ACC112 (cell line): ENCODE measurements around the gene CLDN19.

Experiments used
- H2AFZ ChIP-seq: fragments of 200-600 bp; sonication (generic); one replicate; pipeline ENCODE4 v1.6.0; 2017; ENCODE audit warnings: antibody characterized with exemption, low read length; ENCODE audit not compliant: unreplicated experiment
- H3K27ac ChIP-seq: fragments of 200-600 bp; sonication (generic); 2 replicates; pipeline ENCODE4 v1.5.1; 2014; ENCODE audit warnings: low read depth, mild to moderate bottlenecking, antibody characterized with exemption, low read length, moderate library complexity
- H3K27me3 ChIP-seq: fragments of 200-600 bp; sonication (generic); 2 replicates; pipeline ENCODE4 v1.6.1; 2014; ENCODE audit warnings: mild to moderate bottlenecking, antibody characterized with exemption, low read length, moderate library complexity, mixed read lengths; ENCODE audit not compliant: insufficient read depth
- H3K36me3 ChIP-seq: fragments of 200-600 bp; sonication (generic); 2 replicates; pipeline ENCODE4 v1.6.1; 2016; ENCODE audit warnings: mild to moderate bottlenecking, antibody characterized with exemption, low read length, moderate library complexity, mixed read lengths; ENCODE audit not compliant: insufficient read depth
- H3K4me1 ChIP-seq: fragments of 200-600 bp; sonication (generic); one replicate; pipeline ENCODE4 v1.6.1; 2016; ENCODE audit warnings: low read length, mixed read lengths; ENCODE audit not compliant: insufficient read depth, unreplicated experiment, control insufficient read depth
- H3K4me3 ChIP-seq: fragments of 200-600 bp; sonication (generic); 2 replicates; pipeline ENCODE4 v1.5.1; 2014; ENCODE audit warnings: mild to moderate bottlenecking, low read depth, low read length
- H3K79me2 ChIP-seq: fragments of 200-600 bp; sonication (generic); one replicate; pipeline ENCODE4 v1.6.0; 2016; ENCODE audit warnings: low read length; ENCODE audit not compliant: control insufficient read depth, unreplicated experiment, insufficient read depth

The CLDN19 gene

DNA sequence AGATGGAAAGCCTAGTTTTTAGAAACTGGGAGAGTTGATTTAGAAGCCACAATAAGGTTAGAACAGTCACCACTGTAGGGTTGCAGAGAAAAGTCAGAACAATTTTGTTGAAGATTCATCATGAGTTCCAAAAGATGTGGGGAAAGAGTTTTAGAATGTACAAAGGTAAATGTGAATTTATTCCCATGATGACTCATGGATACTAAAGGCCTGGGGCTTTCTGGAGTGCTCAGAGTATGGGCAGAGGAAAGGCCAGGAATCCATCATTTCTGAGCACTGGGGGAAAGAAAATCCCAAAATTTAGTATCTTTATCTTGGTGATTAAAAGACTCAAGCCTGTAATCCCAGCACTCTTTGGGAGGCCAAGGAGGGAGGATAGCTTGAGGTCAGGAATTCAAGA is 40.0 kb downstream of the CLDN19 start:
- no peaks in the 10 kb centered on the region for H3K4me1 ChIP-seq
- peaks cover 83% of the 10 kb centered on the region for H3K36me3 ChIP-seq
- H2AFZ ChIP-seq, result no peak overlapping the region
- H3K79me2 ChIP-seq, result peaks cover 46% of the 10 kb centered on the region
- no peak overlapping the region for H3K27ac ChIP-seq
- H3K27me3 ChIP-seq, result no peaks in the 10 kb centered on the region
- H3K4me3 ChIP-seq, result no peak overlapping the region

DNA sequence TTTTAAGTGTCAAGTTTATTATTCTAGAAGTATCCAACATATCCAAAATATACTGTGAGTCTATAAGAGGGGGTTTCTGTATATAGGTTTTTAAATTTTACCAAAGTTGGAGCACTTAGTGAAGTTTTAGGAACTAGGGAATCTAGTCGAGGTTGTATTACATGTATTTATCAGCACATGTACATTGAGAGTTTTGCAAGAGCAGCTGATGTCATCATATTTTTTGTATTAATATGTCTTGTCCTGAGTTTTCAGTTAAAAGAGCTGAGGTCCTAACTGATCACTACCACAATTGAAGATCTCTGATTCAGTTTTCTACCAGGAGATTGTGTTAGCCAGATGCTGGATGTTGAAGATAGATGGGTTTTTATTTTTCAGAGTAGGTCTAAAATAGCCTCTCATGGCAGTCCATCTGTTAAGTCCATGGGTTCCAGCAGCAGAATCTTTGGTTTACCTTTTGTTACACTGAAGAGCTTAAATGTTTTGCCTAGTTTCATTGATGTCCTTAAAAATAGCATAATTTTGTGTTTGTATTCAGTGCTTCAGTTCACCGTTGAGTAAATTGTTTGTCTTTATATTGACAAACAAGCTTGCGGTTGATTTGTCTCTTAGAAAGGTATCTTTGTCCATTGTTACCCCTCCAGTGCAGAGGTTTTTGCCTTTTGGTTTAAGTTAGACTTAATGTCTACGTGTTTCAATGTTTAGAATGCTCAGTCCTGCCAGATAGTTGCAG is 41.8 kb downstream of the CLDN19 start:
- no peaks in the 10 kb centered on the region for H3K27me3 ChIP-seq
- no peaks in the 10 kb centered on the region for H3K4me1 ChIP-seq
- H3K36me3 ChIP-seq, result peaks cover 80% of the 10 kb centered on the region
- H3K4me3 ChIP-seq, result no peak overlapping the region
- no peak overlapping the region for H2AFZ ChIP-seq
- H3K27ac ChIP-seq, result no peak overlapping the region
- peaks cover 61% of the 10 kb centered on the region for H3K79me2 ChIP-seq

DNA sequence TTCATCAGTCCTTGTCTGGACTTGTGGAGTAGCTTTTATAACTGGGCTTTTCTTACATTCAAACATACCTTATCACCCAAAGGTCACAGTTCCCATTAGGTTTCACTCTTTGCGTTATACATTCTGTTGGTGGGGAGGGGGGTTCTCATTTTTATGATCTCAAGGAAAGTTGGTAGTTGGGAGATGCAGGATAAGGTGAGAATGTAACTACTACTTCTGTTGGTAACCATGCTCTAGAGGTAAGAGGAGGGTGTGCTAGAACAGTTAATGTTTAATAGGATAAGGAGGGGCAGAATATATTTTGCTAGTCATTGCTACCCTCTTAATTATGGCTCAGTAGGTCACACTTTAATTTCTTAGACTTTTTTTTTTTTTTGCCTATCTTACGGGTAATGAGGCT is 47.1 kb downstream of the CLDN19 start:
- Histone ChIP-seq H3K36me3 (peaks cover 50% of the 10 kb centered on the region), H3K4me3 (no peak overlapping the region), H3K27ac (no peak overlapping the region)

DNA sequence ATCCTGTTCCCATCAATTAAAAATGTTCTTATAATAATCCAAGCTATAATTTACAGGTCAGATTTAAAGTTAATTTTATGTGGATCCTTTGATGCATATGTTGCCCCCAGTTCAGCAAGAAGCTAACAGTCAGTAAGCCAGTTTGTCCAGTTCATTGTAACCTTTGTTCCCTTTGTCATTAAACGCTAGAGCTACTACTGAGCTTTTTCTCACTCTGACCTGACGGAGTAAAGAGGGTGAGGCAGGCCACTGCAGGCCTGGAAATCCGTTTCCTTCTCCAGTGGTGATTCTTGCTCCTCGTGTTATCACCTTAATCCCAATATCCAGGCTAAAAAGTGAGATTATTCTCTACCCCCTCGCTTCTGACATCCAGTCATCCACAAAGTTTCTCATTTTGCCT is 47.6 kb downstream of the CLDN19 start:
- Histone ChIP-seq H3K4me3 (no peak overlapping the region), H3K79me2 (peaks cover 98% of the 10 kb centered on the region), H3K27ac (no peak overlapping the region), H2AFZ (no peak overlapping the region), H3K4me1 (peaks cover 29% of the 10 kb centered on the region), H3K27me3 (no peaks in the 10 kb centered on the region), H3K36me3 (peaks cover 50% of the 10 kb centered on the region)

More for the DNA sequence above, 47.1 kb downstream of the CLDN19 start:
- Histone ChIP-seq H3K4me1 (peaks cover 25% of the 10 kb centered on the region), H2AFZ (no peak overlapping the region), H3K79me2 (peaks cover 95% of the 10 kb centered on the region), H3K27me3 (no peaks in the 10 kb centered on the region)

DNA sequence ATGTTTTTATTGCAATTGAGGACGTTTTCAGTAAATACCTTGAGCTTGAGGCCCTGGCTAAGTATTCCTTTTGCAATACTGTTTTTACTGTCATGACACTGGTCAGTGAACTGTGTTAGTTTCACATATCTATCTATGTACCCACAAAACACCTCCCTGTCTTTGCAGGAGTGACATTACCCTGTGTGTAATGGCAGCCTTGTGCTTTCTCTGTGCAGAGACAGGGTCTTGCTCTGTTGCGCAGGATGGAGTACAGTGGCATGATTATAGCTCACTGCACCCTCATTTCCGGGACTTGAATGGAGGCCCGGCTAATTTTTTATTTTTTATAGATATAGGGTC is 48.9 kb downstream of the CLDN19 start:
- Histone ChIP-seq H3K79me2 (peaks cover 100% of the 10 kb centered on the region), H3K4me3 (no peak overlapping the region), H3K36me3 (peaks cover 48% of the 10 kb centered on the region), H2AFZ (no peak overlapping the region), H3K4me1 (peaks cover 38% of the 10 kb centered on the region), H3K27me3 (no peaks in the 10 kb centered on the region), H3K27ac (no peak overlapping the region)

DNA sequence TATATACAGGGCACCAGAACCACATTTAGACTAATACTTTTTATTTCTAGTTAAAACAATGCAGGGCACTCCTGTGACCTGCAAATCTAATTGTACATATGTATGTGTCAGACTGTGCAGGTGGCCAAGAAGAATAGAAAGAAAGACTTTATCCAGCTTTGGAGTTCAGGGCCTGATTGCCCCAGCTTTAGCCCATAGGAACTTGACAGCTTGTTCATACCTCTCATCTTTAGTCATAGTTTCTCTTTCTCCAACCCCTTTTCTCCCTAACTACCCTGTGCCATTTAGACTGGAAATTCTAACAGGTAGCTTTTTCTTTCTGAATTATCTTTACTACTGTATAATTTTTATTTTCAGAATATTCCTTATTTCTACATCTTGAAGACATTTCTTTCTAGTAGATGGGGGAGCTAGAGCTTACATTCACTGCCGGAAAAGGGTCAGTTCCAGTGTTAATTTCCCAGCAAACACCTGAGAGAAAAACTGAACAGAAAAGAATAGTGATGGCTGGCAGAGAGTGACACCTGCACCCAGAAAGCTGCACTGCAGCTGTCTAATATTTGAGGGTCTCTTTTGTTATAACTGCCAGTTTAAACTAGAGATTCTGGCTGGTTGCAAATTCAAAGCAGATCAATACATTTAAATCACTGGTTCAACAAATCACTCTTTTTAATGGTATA is 49.4 kb downstream of the CLDN19 start:
- H3K4me3 ChIP-seq, result no peak overlapping the region

DNA sequence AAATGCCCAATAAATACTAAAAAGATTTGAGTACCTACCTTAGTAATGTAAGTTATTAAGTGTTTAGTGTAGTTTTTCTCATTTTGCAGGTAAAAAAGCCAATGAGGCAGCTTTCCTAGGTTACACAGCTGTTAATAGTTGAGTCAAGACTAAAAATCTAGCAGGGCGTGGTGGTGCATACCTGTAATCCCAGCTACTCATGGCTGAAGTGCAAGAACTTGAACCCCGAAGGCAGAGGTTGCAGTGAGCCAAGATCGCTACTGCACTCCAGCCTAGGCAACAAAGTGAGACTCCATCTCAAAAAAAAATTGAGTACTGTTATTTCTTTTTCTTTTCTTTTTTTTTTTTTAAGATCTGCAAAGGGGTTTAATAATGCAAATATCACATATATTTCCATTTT is 50.1 kb downstream of the CLDN19 start:
- Histone ChIP-seq H3K36me3 (peaks cover 43% of the 10 kb centered on the region), H3K4me1 (peaks cover 50% of the 10 kb centered on the region), H3K27me3 (no peaks in the 10 kb centered on the region), H2AFZ (no peak overlapping the region), H3K27ac (no peak overlapping the region), H3K4me3 (no peak overlapping the region), H3K79me2 (peaks cover 100% of the 10 kb centered on the region)

More for the DNA sequence above, 49.4 kb downstream of the CLDN19 start:
- Histone ChIP-seq H3K27ac (no peak overlapping the region), H3K36me3 (peaks cover 44% of the 10 kb centered on the region), H3K79me2 (peaks cover 100% of the 10 kb centered on the region), H3K4me1 (peaks cover 43% of the 10 kb centered on the region), H2AFZ (no peak overlapping the region), H3K27me3 (no peaks in the 10 kb centered on the region)

DNA sequence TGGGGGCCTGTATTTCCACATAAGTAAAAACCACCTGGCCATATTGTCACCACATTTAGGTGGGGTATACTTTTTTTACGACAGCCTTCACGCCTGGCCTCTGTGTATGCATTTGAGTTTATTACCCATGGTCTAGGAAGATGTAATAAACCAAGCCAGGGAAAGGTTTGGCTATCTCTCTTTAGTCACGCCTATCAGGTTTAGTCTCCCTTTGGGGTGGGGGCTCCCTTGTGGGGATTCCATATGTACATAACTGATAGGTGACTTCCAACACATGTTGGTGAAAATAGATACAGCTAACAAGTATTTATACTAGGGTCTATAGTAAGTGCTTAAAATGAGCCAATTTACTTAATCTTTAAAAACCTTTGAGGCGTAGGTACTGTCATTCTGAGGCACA is 53.6 kb downstream of the CLDN19 start:
- Histone ChIP-seq H3K27me3 (no peaks in the 10 kb centered on the region), H3K27ac (no peak overlapping the region), H3K36me3 (peaks cover 37% of the 10 kb centered on the region), H3K4me3 (peak overlapping the region; percentile 37), H2AFZ (no peak overlapping the region), H3K79me2 (peaks cover 88% of the 10 kb centered on the region), H3K4me1 (peaks cover 58% of the 10 kb centered on the region)

DNA sequence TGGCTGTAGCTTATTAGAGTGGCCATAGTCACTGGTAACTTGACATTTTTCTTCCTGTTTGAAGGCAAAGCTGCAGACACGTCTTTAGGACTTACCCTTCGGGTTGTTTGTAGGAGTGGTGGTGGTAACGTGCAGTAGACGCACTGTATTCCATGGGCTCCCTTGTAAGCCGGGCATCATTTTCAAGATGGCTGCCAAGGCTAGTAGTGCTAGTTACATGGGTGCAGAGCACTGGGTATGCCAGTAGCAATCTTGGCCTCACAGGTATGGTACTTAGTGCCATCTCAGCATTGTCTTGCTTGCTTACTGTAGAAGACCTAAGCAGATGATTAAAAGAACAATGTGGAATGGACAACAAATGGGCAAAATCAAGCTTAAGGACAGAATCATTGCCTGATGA is 55.9 kb downstream of the CLDN19 start:
- Histone ChIP-seq H3K27me3 (no peaks in the 10 kb centered on the region), H3K27ac (no peak overlapping the region), H2AFZ (no peak overlapping the region), H3K4me3 (peak overlapping the region; percentile 96), H3K36me3 (peaks cover 37% of the 10 kb centered on the region), H3K79me2 (peaks cover 81% of the 10 kb centered on the region), H3K4me1 (peaks cover 60% of the 10 kb centered on the region)
